MM.1S (cell line): ENCODE results near the gene SEC61G.

Source experiments
- DNase-seq: peaks from one replicate; pipeline ENCODE4 v3.0.0-alpha.2; 2015
- H2AFZ ChIP-seq: fragments of 300-600 bp; sonication (generic); 2 replicates; pipeline ENCODE4 v1.6.0; 2016; ENCODE audit warnings: antibody characterized with exemption, low read length
- H3F3A ChIP-seq: fragments of 300-600 bp; sonication (generic); 2 replicates; pipeline ENCODE4 v1.6.1; 2016; ENCODE audit warnings: mild to moderate bottlenecking, antibody characterized with exemption, low read length, moderate library complexity, mixed read lengths; ENCODE audit not compliant: insufficient read depth
- H3K27ac ChIP-seq: fragments of 300-600 bp; sonication (generic); 2 replicates; pipeline ENCODE4 v1.5.1; 2016; ENCODE audit warnings: mild to moderate bottlenecking, low read length
- H3K27me3 ChIP-seq: fragments of 300-600 bp; sonication (generic); replicated peaks from 2 replicates; pipeline ENCODE4 v1.6.0; 2016; ENCODE audit warnings: low read length; ENCODE audit not compliant: insufficient read depth
- H3K36me3 ChIP-seq: fragments of 300-600 bp; sonication (generic); replicated peaks from 2 replicates; pipeline ENCODE4 v1.6.1; 2016; ENCODE audit warnings: mild to moderate bottlenecking, low read length, mixed read lengths; ENCODE audit not compliant: insufficient read depth
- H3K4me1 ChIP-seq: fragments of 300-600 bp; sonication (generic); 2 replicates; pipeline ENCODE4 v1.6.1; 2016; ENCODE audit warnings: low read length, mixed read lengths
- H3K4me2 ChIP-seq: fragments of 300-600 bp; sonication (generic); 2 replicates; pipeline ENCODE4 v1.6.0; 2016; ENCODE audit warnings: low read depth, low read length
- H3K4me3 ChIP-seq: fragments of 300-600 bp; sonication (generic); 2 replicates; pipeline ENCODE4 v1.5.1; 2016; ENCODE audit warnings: low read length, mixed read lengths
- H3K79me2 ChIP-seq: fragments of 300-600 bp; sonication (generic); 2 replicates; pipeline ENCODE4 v1.6.1; 2016; ENCODE audit warnings: mixed run types, low read length, mixed read lengths
- H3K9ac ChIP-seq: fragments of 300-600 bp; sonication (generic); 2 replicates; pipeline ENCODE4 v1.6.1; 2016; ENCODE audit warnings: low read length, mixed read lengths
- H3K9me2 ChIP-seq: fragments of 300-600 bp; sonication (generic); replicated peaks from 2 replicates; pipeline ENCODE4 v1.6.1; 2016; ENCODE audit warnings: mild to moderate bottlenecking, low read length, mixed read lengths; ENCODE audit not compliant: insufficient read depth
- H3K9me3 ChIP-seq: fragments of 300-600 bp; sonication (generic); replicated peaks from 2 replicates; pipeline ENCODE4 v1.6.1; 2016; ENCODE audit warnings: mild to moderate bottlenecking, low read length, mixed read lengths; ENCODE audit not compliant: insufficient read depth
- H4K20me1 ChIP-seq: fragments of 300-600 bp; sonication (generic); 2 replicates; pipeline ENCODE4 v1.6.1; 2016; ENCODE audit warnings: mild to moderate bottlenecking, low read length, moderate library complexity, mixed read lengths; ENCODE audit not compliant: insufficient read depth
- EZH2 ChIP-seq: fragments of 300-600 bp; sonication (generic); optimal IDR thresholded peaks from 2 replicates; pipeline ENCODE3; 2017; ENCODE audit warnings: low read depth, mild to moderate bottlenecking, antibody characterized with exemption, low read length, mixed read lengths
- EZH2phosphoT487 ChIP-seq: fragments of 300-600 bp; sonication (generic); IDR thresholded peaks from 2 replicates; pipeline ENCODE4 v1.6.1; 2018; ENCODE audit warnings: antibody characterized with exemption, low read length
- TF ChIP-seq, protein P1 (sequence below): fragments of 300-600 bp; sonication (generic); IDR thresholded peaks from 2 replicates; pipeline ENCODE4 v1.5.1; 2016; ENCODE audit warnings: antibody characterized with exemption, low read length, mixed read lengths

Gene SEC61G

DNA sequence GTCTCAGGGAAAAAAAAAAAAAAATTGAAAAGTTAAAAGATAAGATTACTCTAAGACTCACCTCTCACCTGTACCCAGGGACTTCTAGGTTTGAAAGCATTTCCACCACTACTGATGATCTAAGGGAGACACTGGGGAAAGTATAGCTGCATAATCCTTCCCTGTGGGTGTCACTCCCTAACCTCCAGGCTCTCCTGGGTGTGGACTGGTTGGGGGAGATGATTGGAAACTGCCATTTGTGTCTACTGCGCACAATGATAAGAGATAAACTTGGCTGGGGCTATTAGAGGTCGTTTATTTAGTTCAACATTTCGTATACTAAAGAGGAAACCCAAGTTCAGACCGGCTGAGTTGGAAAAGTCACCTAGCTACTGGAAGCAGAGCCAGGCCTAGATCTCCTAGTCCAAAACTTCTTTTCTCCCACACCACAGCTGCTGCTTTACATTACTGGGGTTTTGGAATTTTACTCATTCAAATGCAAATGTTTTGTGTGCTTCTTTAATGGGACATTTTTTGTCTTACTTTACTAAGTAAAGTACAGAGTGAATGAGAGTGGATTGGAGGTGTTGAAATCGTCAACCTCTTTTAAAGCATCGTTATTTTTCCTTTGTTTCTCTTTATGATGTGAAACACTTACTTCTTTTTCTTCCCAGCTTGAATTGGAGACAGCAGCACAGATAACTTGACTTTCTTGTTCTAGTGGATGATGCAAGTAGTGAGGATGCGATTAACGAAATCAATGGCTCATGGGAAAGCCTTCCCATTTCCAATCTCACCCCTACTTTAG is 22.3 kb upstream of the SEC61G start:
- Histone ChIP-seq H3K9me2 (no peaks in the 10 kb centered on the region), H3K36me3 (no peaks in the 10 kb centered on the region), H2AFZ (no peak overlapping the region), H3K9ac (no peak overlapping the region), H3K79me2 (no peaks in the 10 kb centered on the region), H4K20me1 (no peaks in the 10 kb centered on the region), H3K9me3 (no peaks in the 10 kb centered on the region), H3K27me3 (no peaks in the 10 kb centered on the region), H3K4me3 (no peak overlapping the region), H3K27ac (no peak overlapping the region), H3K4me1 (no peaks in the 10 kb centered on the region), H3K4me2 (no peak overlapping the region), H3F3A (no peaks in the 10 kb centered on the region)
- no peak for DNase-seq
- TF ChIP-seq, protein P1, sequence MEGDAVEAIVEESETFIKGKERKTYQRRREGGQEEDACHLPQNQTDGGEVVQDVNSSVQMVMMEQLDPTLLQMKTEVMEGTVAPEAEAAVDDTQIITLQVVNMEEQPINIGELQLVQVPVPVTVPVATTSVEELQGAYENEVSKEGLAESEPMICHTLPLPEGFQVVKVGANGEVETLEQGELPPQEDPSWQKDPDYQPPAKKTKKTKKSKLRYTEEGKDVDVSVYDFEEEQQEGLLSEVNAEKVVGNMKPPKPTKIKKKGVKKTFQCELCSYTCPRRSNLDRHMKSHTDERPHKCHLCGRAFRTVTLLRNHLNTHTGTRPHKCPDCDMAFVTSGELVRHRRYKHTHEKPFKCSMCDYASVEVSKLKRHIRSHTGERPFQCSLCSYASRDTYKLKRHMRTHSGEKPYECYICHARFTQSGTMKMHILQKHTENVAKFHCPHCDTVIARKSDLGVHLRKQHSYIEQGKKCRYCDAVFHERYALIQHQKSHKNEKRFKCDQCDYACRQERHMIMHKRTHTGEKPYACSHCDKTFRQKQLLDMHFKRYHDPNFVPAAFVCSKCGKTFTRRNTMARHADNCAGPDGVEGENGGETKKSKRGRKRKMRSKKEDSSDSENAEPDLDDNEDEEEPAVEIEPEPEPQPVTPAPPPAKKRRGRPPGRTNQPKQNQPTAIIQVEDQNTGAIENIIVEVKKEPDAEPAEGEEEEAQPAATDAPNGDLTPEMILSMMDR, result no peak
- TF ChIP-seq EZH2phosphoT487 (no peak), EZH2 (no peak)

DNA sequence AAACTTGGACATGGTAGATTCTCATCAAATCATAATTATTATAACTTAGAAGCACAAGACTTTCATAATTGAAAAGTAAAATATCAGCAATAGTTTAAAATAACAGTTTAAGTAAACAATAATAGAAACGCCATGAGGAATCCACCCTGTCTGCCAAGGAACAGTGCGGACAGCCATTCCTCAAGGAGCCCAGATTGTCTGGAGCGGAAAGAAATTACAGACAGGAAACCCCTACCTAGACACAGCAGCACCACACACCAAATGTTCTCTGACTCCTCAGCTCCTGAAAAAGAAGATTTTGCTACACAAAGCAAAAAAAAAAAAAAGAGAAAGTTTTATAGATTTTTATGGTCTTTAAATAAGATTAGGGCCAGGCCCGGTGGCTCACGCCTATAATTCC is 21.5 kb upstream of the SEC61G start:
- no peaks in the 10 kb centered on the region for H3K79me2 ChIP-seq
- no peaks in the 10 kb centered on the region for H3K36me3 ChIP-seq
- TF ChIP-seq EZH2phosphoT487, result no peak
- TF ChIP-seq, protein P1, result no peak
- no peak for TF ChIP-seq EZH2
- no peak overlapping the region for H2AFZ ChIP-seq
- H3F3A ChIP-seq, result no peaks in the 10 kb centered on the region
- no peak overlapping the region for H3K27ac ChIP-seq
- no peak overlapping the region for H3K4me2 ChIP-seq
- no peaks in the 10 kb centered on the region for H4K20me1 ChIP-seq
- no peak overlapping the region for H3K4me3 ChIP-seq
- H3K9me2 ChIP-seq, result no peaks in the 10 kb centered on the region
- no peaks in the 10 kb centered on the region for H3K27me3 ChIP-seq
- no peak for DNase-seq
- H3K9ac ChIP-seq, result no peak overlapping the region
- no peaks in the 10 kb centered on the region for H3K9me3 ChIP-seq
- H3K4me1 ChIP-seq, result no peaks in the 10 kb centered on the region

DNA sequence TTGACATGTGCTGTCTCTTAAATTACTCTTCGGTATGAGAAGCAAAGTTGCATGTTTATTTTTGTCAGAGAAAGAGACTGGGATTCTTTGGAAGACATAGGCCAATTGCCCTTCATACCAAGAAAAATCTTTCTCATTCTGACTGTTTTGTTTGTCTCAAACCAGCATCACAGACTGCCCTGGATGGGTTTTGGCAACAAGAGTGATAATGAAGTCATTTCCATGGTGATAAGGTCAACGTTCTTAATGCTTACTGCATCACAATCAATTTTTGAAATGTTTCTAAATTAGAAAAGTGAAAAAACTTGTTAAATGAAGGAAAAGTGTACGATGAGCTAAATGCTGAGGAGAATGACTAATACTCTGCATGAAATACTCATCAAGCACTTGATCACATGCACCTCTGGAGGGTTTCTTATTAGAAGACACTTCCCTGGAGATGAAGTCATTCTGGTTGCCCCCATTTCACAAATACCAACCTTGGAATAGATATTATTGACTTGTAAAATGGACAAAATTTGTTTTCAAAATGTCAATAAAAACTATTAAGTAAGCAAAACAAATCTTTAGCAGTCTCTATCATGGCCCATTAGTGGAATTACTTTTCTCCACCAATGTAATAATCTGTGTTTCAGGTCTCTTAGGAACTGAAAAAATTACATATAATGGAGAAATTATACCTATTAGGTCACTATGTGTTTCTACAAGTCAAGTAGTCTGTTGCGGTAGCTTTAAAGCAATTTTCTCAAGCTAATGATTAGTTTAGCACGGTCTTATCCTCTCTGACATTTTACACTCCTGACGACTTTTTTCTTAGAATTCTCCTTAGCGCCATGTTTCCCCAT is 19.9 kb upstream of the SEC61G start:
- no peaks in the 10 kb centered on the region for H3K9me3 ChIP-seq
- no peak overlapping the region for H3K4me2 ChIP-seq
- H3K9me2 ChIP-seq, result no peaks in the 10 kb centered on the region
- no peak for DNase-seq
- no peaks in the 10 kb centered on the region for H3K4me1 ChIP-seq
- no peaks in the 10 kb centered on the region for H3K79me2 ChIP-seq
- TF ChIP-seq EZH2phosphoT487 (no peak), EZH2 (no peak)
- TF ChIP-seq, protein P1, result no peak
- H3F3A ChIP-seq, result no peaks in the 10 kb centered on the region
- H3K27me3 ChIP-seq, result no peaks in the 10 kb centered on the region
- H2AFZ ChIP-seq, result no peak overlapping the region
- H3K36me3 ChIP-seq, result no peaks in the 10 kb centered on the region
- H3K4me3 ChIP-seq, result no peak overlapping the region
- H4K20me1 ChIP-seq, result no peaks in the 10 kb centered on the region
- H3K9ac ChIP-seq, result no peak overlapping the region
- no peak overlapping the region for H3K27ac ChIP-seq
